Upper lobe of right lung (tissue), 1 donor: ENCODE measurements around the gene INF2. TPM values are rescaled to one million over a fixed set of nuclear protein-coding genes. Genes with fewer than 3 reads are reported as not detected.
"Not testable (repeated sequence)": the region's sequence is repeated elsewhere in the genome, so short reads cannot be mapped to it uniquely, and the experiment has no call there.

ENCODE experiments used
- ATAC-seq: fragments of 200-7000 bp; cut with Tn5 transposase; one replicate; pipeline ENCODE4 v1.9.1; 2020; ENCODE audit warnings: mild to moderate bottlenecking, moderate library complexity
- DNase-seq: peaks from one replicate; pipeline ENCODE4 v3.0.0-alpha.2; 2020
- H3K27ac ChIP-seq: fragments of 200-600 bp; one replicate; pipeline ENCODE4 v1.8.0; 2022
- H3K27me3 ChIP-seq: fragments of 200-600 bp; one replicate; pipeline ENCODE4 v1.8.0; 2022; ENCODE audit warnings: mild to moderate bottlenecking
- H3K36me3 ChIP-seq: fragments of 200-600 bp; one replicate; pipeline ENCODE4 v1.8.0; 2022
- H3K4me1 ChIP-seq: fragments of 200-600 bp; one replicate; pipeline ENCODE4 v1.8.0; 2022
- H3K4me3 ChIP-seq: fragments of 200-600 bp; one replicate; pipeline ENCODE4 v1.8.0; 2022; ENCODE audit warnings: mild to moderate bottlenecking
- H3K9me3 ChIP-seq: fragments of 200-600 bp; one replicate; pipeline ENCODE4 v1.8.0; 2022
- intact Hi-C: fragments of 100-400 bp; cut with DNase I; formaldehyde crosslinking; loops from one replicate; pipeline ENCODE4 v1.11.0; 2022
- total RNA-seq: library from RNA; stranded (reverse); fragmentation: NEBNext Ultra II Directional; extraction: Animal tissue kit (Norgen Biotek cat#: 25700); gene quantifications from one replicate; pipeline ENCODE4 v1.2.1, GENCODE V29; 2021
- TF ChIP-seq, protein P1 (sequence below): fragments of 200-600 bp; IDR thresholded peaks from one replicate; pipeline ENCODE4 v1.8.0; 2022; ENCODE audit warnings: antibody characterized with exemption
- donor health status: DM: no; HTN: yes; CAD: no; lungs with severe emphysema.

Gene INF2
- total RNA-seq, 1 donor from 2014 or later = 117 TPM

DNA sequence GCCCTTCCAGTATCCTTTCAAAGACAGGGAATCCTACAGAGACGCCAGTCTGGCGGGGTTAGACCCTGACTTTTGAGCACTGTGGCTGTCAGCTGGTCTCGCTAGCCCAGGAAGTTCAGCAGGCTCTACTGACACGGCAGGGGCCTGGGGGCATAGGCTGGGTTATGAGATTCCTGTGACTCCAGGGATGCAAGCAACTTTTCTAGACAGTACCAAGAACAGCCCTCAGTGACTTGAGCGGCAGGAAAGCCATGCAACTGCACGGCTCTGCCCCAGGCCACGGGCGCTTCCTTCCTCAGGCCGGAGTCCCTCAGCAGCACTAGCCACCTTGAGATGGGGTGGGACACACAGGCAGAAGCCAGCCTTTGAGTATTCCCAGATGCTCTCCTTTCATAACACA lies 58.5 kb downstream of the INF2 start:
- ATAC-seq (no peak), DNase-seq (no peak)
- H3K9me3 ChIP-seq = no peaks in the 10 kb centered on the region
- no peaks in the 10 kb centered on the region for H3K36me3 ChIP-seq
- intact Hi-C loops = no loop called here
- H3K4me3 ChIP-seq = no peak overlapping the region
- peaks cover 15% of the 10 kb centered on the region for H3K4me1 ChIP-seq
- TF ChIP-seq, protein P1, sequence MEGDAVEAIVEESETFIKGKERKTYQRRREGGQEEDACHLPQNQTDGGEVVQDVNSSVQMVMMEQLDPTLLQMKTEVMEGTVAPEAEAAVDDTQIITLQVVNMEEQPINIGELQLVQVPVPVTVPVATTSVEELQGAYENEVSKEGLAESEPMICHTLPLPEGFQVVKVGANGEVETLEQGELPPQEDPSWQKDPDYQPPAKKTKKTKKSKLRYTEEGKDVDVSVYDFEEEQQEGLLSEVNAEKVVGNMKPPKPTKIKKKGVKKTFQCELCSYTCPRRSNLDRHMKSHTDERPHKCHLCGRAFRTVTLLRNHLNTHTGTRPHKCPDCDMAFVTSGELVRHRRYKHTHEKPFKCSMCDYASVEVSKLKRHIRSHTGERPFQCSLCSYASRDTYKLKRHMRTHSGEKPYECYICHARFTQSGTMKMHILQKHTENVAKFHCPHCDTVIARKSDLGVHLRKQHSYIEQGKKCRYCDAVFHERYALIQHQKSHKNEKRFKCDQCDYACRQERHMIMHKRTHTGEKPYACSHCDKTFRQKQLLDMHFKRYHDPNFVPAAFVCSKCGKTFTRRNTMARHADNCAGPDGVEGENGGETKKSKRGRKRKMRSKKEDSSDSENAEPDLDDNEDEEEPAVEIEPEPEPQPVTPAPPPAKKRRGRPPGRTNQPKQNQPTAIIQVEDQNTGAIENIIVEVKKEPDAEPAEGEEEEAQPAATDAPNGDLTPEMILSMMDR = no peak
- H3K27me3 ChIP-seq = no peaks in the 10 kb centered on the region
- peak overlapping the region; percentile 63 for H3K27ac ChIP-seq

DNA sequence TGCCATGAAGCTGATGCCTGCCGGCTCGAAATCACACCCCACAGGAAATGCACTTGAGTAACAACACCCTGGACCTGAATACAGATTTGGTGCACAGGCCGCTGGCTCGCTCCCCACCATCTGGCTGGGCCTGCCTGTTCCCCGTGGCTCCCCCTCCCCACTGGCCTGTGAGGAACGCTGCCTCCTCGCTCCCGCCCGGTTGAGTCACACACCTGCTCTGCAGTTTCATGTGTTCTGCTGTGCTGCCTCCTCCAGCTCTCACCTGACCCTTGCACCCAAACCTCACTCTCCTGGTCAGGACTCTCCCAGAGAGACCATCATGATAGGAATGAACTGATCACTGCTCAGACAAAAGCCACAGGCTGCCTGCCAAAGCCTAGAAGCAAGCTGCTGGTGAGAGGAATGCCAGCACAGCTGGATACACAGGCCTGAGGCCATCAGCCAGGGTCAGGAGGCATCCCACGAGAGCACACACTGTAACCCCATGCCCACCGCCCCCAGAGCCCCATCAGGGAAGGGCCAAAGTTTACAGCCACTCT lies 59.8 kb downstream of the INF2 start:
- DNase-seq = no peak
- no peak for ATAC-seq
- TF ChIP-seq, protein P1 = no peak
- Histone ChIP-seq H3K27ac (no peak overlapping the region), H3K27me3 (no peaks in the 10 kb centered on the region), H3K9me3 (no peaks in the 10 kb centered on the region), H3K4me3 (no peak overlapping the region), H3K36me3 (no peaks in the 10 kb centered on the region), H3K4me1 (peaks cover 20% of the 10 kb centered on the region)
- intact Hi-C loops = no loop called here

DNA sequence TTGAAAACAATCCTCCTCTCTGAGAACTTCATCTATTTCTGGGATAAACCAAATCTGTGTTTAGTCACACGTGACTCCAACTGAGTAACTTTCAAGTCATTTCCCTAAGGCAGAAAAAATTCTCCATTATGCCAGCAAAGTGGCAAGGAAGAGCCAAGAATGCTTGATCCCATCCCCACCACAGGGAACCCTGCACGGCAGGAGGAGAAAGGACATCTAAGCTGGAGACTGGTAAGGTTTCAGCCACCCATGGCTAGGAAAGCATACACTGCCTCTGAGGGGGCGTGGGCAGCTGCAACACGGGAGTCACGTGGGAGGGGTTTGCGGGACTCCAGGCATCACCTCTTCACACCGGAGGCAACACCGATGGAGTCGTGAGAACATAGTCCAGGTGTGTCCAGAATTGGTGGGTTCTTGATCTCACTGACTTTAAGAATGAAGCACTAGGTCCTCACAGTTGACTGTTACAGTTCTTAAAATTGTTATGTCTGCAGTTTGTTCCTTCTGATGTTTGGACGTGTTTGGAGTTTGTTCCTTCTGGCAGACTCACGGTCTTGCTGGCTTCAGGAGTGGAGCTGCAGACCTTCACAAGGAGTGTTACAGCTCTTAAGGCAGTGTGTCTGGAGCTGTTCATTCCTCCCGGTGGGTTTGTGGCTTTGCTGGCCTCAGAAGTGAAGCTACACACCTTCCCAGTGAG lies 60.8 kb downstream of the INF2 start:
- Histone ChIP-seq H3K27me3 (no peaks in the 10 kb centered on the region), H3K36me3 (no peaks in the 10 kb centered on the region), H3K4me1 (peaks cover 27% of the 10 kb centered on the region), H3K27ac (no peak overlapping the region), H3K9me3 (no peaks in the 10 kb centered on the region), H3K4me3 (no peak overlapping the region)
- no peak for ATAC-seq
- DNase-seq = no peak
- TF ChIP-seq, protein P1 = no peak
- intact Hi-C loops = no loop called here

DNA sequence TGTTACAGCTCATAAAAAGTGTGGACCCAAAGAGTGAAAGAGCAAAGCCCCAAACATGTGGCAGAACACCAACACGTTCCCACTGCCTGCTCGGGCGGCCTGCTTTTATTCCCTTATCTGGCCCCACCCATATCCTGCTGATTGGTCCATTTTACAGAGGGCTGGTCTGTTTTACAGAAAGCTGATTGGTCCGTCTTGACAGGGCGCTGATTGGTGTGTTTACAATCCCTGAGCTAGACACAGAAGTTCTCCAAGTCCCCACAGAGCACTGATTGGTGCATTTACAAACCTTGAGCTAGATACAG lies 61.3 kb downstream of the INF2 start:
- H3K36me3 ChIP-seq, intact Hi-C loops, H3K27ac ChIP-seq, H3K9me3 ChIP-seq, H3K27me3 ChIP-seq, H3K4me3 ChIP-seq, DNase-seq, ATAC-seq: not testable (repeated sequence)
- H3K4me1 ChIP-seq = peaks cover 27% of the 10 kb centered on the region

DNA sequence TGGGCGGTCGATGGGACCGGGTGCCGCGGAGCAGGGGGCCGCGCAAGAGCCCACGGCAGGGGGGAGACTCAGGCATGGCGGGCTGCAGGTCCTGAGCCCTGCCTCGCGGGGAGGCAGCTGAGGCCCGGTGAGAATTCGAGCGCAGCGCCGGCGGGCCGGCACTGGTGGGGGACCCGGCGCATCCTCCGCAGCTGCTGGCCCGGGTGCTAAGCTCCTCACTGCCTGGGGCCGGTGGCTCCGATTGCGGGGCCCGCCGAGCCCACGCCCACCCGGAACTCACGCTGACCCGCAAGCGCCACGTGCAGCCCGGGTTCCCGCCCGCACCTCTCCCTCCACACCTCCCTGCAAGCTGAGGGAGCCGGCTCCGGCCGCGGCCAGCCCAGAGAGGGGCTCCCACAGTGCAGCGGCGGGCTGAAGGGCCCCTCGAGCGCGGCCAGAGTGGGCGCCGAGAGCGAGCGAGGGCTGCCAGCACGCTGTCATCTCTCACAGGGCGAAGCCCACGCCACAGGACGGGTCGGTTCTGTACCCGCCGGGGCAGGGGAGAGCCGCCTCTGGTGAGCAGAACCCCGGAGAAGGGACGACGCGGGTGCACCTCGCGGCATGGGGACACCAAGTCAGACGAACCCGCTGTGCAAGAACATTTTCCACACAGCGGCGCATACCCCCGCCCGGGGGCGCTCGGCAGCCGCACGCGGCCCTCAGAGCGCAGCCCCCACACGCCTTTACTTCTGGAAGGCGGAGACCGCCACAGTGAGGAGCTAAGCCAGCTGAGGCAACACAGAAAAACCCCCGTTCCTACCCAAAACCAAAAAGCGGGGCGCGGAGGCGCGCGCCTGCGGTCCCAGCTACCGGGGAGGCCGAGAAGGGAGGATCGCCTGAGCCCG lies 62.4 kb downstream of the INF2 start:
- Histone ChIP-seq H3K27ac (peak overlapping the region; percentile 84), H3K9me3 (no peaks in the 10 kb centered on the region), H3K36me3 (peaks cover 14% of the 10 kb centered on the region), H3K4me3 (peak overlapping the region; percentile 72), H3K27me3 (no peaks in the 10 kb centered on the region), H3K4me1 (peaks cover 21% of the 10 kb centered on the region)
- ATAC-seq (no peak), DNase-seq (no peak)
- TF ChIP-seq, protein P1 = no peak
- intact Hi-C loops = no loop called here

DNA sequence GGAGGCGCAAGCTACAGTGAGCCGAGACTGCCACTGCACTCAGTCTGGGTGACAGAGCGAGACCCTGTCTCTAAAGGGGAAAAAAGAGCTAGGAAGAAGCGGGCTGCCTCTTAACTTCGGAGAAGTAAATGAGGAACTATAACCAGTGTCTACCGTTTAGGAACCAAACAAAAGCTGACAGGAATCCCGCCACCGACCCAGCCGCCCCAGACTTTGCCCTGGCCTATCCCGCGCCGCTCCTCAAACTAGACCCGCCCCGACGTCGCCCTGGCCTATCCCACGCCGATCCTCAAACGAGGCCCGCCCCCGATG lies 63.0 kb downstream of the INF2 start:
- Histone ChIP-seq H3K27ac (peak overlapping the region; percentile 84), H3K4me1 (peaks cover 21% of the 10 kb centered on the region), H3K4me3 (peak overlapping the region; percentile 72), H3K27me3 (no peaks in the 10 kb centered on the region), H3K36me3 (peaks cover 20% of the 10 kb centered on the region), H3K9me3 (no peaks in the 10 kb centered on the region)
- intact Hi-C loops = no loop called here
- ATAC-seq = no peak
- DNase-seq = no peak
- TF ChIP-seq, protein P1 = no peak
